Cardiac fibroblast (primary cell): ENCODE measurements around the gene STK32B.

ENCODE experiments used
- DNase-seq, 2 donors: peaks; one replicate each; pipeline versions ENCODE4 v3.0.0 to v3.0.0-alpha.2; 2010; ENCODE audit warnings: low read depth in 2 of 2
- H3K4me3 ChIP-seq, 2 donors: replicated peaks in 1 of 2; 1 replicate in 1 of 2; 2 replicates in 1 of 2; pipeline ENCODE4 v1.5.1; 2011; ENCODE audit warnings: low read depth in 2 of 2, low read length in 2 of 2, mild to moderate bottlenecking in 2 of 2, moderate library complexity in 1 of 2
- CTCF ChIP-seq: IDR thresholded peaks from one replicate; pipeline ENCODE4 v1.5.1; 2011; ENCODE audit warnings: low read depth, mild to moderate bottlenecking, low read length, inconsistent platforms

STK32B gene

DNA sequence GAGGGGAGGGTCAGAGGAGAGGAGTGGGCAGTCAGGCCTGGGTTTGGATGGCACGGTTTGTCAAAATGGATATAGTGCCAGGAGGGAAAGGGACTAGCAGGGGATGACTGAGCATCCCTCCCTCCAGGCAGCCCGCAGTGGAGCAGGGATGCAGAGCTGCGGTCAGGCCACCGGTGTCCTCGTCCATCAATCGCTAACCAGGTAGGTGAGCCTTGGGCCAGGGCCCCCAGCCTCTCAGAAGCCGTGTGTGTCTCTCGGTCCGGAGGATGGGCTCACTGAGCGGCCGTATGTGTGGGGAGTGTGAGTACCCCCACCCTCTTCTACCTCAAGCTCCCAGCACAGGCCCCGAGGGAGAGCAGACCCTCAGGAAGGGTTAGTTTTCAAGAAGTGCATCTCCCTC is 31.5 kb upstream of the STK32B start:
- no peak for DNase-seq
- no peak for TF ChIP-seq CTCF
- H3K4me3 ChIP-seq = no peak overlapping the region

- no peak for DNase-seq
- TF ChIP-seq CTCF = no peak
- no peak overlapping the region for H3K4me3 ChIP-seq
Measured at GRCh38 chr4:5020341-5020740, 30.9 kb upstream of the STK32B start.

GRCh38 chr4:5021546-5021945 is 29.7 kb upstream of the STK32B start:
- no peak for DNase-seq
- TF ChIP-seq CTCF = no peak
- H3K4me3 ChIP-seq = no peak overlapping the region

GRCh38 chr4:5024673-5025072 is 26.6 kb upstream of the STK32B start:
- H3K4me3 ChIP-seq = no peak overlapping the region
- DNase-seq = peak in 1 of 2 donors; percentile 16
- no peak for TF ChIP-seq CTCF

DNA sequence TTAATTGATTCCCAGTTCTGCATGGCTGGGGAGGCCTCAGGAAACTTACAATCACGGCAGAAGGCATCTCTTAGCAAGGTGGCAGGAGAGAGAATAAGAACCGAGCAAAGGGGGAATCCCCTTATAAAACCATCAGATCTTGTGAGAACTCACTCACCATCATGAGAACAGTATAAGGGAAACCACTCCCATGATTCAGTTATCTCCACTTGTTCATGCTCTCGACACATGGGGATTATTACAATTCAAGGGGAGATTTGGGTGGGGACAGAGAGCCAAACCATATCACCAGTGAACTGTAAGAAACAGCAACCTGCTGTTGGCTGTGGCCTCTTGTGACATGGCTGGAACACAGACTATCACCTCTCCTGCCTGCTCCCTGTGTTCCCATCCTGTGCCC is 24.9 kb upstream of the STK32B start:
- no peak for DNase-seq
- no peak for TF ChIP-seq CTCF
- no peak overlapping the region for H3K4me3 ChIP-seq

- DNase-seq = no peak
- H3K4me3 ChIP-seq = no peak overlapping the region
- TF ChIP-seq CTCF = no peak
Measured at GRCh38 chr4:5027346-5027745, 23.9 kb upstream of the STK32B start.

DNA sequence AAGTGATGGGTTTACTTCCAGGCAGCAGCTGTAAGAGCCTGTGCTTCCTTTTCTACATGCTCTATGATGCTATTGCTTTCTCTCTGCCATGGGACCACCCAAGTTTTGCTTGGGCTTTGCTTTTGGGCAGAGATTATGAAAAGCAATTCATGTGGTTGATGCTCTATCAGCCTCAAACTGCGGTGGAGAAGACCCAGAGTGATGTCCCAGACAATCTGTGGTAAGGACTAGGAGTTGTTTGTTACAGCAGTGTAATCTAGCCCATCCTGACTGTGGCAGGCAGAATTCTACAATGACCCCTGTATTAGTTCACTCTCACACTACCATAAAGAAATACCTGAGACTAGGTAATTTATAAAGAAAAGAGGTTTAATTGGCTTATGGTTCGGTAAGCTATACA is 22.8 kb upstream of the STK32B start:
- H3K4me3 ChIP-seq = no peak overlapping the region
- TF ChIP-seq CTCF = no peak
- no peak for DNase-seq
